GM18951 (cell line): ENCODE data around the gene JPT1.
"Not testable (repeated sequence)": the region's sequence is repeated elsewhere in the genome, so short reads cannot be mapped to it uniquely, and the experiment has no call there.

Experiments used
- POLR2A ChIP-seq: IDR thresholded peaks from 4 replicates; pipeline ENCODE4 v1.6.1; 2011; ENCODE audit warnings: mild to moderate bottlenecking; ENCODE audit not compliant: insufficient read length, insufficient read depth; ENCODE audit errors: extremely low read depth
- in situ Hi-C: fragments of 300-500 bp; cut with MboI; formaldehyde crosslinking; loops from one replicate; pipeline ENCODE4 v1.12.0; 2022; ENCODE audit warnings: low sequenced_read_pairs, mixed read lengths, inconsistent platforms; ENCODE audit not compliant: unreplicated experiment

JPT1 gene

DNA sequence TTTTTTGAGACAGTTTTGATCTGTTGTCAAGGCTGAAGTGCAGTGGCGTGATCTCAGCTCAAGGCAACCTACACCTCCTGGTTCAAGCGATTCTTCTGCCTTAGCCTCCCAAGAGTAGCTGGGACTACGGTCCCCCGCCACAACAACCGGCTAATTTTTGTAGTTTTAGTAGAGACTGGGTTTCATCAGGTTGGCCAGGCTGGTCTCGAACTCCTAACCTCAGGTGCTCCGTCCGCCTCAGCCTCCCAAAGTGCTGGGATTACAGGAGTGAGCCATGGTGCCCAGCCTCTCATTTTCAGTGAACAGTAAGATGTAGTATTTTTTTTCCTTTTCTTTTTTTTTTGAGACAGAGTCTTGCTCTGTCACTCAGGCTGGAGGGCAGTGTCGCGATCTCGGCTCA lies 20.7 kb upstream of the JPT1 start:
- TF ChIP-seq POLR2A, result no peak
- in situ Hi-C loops, result no loop called here

DNA sequence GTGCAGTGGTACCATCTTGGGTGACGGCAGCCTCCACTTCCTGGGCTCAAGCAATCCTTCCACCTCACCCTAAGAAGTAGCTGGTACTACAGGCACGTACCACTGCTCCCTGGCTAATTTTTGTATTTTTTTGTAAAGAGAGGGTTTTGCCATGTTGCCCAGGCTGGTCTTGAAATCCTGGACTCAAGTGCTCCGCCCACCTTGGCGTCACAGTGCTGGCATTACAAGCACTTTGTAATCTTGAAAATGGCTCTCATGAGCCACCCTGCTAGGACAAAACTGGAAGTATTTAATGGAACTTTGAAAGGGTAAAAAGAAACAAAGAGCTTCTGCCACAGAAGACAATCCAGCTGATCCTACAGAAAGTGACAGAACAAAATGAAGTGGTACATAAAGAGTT lies 19.2 kb upstream of the JPT1 start:
- in situ Hi-C loops, result no loop called here
- TF ChIP-seq POLR2A, result no peak

DNA sequence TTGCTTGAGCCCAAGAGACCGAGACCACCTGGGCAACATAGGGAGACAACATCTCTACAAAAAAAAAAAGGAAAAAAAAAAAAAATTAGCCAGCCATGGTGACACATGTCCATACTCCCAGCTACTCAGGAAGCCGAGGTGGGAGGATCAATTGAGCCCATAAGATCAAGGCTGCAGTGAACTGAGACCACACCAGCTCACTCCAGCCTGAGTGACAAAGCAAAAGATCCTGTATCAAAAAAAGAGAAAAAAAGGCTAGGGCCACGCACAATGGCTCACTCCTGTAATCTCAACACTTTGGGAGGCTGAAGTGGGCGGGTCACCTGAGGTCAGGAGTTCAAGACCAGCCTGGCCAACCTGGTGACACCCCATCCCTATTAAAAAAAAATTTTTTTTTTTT lies 14.7 kb upstream of the JPT1 start:
- TF ChIP-seq POLR2A, result no peak
- in situ Hi-C loops, result no loop called here

DNA sequence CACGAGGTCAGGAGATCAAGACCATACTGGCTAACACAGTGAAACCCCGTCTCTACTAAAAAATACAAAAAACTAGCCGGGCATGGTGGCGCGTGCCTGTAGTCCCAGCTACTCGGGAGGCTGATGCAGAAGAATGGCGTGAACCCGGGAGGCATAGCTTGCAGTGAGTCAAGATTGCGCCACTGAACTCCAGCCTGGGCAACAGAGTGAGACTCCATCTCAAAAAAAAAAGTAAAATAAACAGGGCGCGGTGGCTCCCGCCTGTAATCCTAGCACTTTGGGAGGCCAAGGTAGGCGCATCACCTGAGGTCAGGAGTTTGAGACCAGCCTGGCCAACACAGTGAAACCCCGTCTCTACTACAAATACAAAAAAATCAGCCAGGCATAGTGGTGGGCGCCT lies 10.3 kb upstream of the JPT1 start:
- in situ Hi-C loops, result not testable (repeated sequence)

DNA sequence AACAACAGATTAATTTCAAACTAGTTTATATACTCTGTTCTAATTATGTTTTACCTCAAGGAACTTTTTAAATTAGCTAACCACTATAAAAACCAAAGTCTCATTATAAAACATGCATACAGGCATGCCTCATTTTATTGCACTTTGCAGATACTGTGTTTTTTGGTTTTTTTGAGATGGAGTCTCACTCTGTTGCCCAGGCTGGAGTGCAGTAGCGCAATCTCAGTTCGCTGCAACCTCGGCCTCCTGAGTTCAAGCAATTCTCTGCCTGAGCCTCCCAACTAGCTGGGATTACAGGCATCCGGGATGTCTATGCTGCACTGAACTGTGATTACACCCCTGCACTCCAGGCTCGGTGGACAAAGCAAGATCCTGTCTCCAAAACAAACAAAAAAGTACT lies 8.8 kb upstream of the JPT1 start:
- no peak for TF ChIP-seq POLR2A
- in situ Hi-C loops, result no loop called here

DNA sequence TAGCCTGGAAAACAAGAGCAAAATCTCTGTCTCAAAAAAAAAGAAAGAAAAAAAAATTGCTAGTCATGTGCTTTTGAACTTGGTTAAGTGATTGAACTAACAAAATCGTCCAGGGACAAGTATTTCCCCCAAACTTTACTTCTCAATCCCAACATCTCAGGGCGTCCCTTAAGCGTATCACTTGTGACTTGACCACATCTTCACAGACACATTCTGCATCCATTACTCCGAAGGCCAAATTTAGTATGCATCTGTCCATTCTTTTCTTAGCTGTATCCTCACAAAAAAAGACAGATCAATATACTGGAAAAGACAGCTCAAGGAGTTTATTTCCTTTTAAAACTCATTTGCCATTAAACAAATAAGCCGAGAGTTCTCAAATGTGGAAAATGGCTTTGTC lies 5.9 kb upstream of the JPT1 start:
- TF ChIP-seq POLR2A, result no peak
- in situ Hi-C loops, result no loop called here

DNA sequence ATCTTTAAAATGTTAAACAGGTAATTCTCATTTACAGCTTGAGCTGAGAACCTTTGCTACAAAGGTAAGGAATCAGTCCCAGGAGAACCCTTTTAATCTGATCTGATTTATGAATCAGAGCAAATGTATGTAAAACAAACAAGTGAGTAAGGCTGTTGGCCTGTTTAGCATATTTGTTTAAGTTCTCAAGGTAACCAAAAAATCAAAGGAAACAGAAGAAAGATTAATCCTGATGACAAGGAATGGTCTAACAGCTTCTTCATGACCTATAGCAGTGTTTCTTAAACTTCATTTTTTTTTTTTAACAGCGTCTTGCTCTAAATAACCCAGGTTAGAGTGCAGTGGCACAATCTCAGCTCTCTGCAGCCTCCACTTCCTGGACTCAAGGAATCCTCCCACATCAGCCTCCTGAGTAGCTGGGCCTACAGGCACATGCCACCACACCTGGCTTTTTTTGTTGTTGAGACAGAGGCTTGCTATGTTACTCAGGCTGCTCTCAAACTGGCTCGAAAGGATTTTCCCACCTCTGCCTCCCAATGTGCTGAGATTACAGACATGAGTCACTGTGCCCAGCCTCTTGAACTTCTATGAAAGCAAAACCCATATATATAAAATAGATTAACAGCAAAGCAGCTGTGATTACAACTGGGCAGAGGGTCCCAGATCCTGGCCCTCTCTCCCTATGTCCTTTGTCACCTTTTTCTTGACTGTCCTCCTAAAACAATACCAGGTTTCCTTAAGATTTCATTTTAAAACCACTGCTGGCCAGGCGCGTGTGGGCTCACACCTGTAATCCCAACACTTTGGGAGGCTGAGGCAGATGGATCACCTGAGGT lies 5.1 kb upstream of the JPT1 start:
- in situ Hi-C loops, result no loop called here
- no peak for TF ChIP-seq POLR2A

DNA sequence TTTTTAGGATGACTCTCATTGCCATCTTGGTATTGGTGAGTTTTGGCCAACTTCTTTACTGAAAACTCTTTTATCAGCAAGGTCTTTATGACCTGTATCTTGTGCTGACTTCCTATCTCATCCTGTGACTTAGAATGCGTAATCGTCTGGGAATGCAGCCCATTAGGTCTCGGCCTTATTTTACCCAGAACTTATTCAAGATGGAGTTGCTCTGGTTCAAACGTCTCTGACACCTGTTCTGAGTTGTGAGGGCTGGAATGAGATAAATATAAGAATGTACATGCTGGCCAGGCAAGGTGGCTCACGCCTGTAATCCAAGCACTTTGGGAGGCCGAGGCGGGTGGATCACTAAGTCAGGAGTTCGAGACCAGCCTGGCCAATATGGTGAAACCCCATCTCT lies 4.2 kb upstream of the JPT1 start:
- in situ Hi-C loops, result not testable (repeated sequence)

DNA sequence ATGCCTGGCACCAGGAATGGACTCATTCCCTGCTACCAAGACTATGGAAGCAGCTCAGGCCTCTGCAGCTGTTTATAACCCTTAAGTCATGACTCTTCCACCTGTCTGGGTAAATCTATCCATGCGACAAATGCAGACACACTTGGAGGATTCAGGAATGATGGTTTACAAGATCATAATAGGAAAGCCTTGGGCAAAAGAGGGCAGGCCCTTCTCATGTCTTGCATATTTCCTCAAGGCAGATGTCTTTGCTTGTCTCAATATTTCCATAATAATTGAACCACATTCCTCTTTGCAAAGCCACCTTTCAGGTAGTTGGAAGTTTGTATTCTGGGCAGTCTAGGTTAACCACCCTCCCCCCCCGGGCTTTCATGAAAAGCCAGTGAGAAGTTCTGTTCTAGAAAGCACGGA lies 884 bp upstream of the JPT1 start:
- in situ Hi-C loops, result no loop called here
- no peak for TF ChIP-seq POLR2A

DNA sequence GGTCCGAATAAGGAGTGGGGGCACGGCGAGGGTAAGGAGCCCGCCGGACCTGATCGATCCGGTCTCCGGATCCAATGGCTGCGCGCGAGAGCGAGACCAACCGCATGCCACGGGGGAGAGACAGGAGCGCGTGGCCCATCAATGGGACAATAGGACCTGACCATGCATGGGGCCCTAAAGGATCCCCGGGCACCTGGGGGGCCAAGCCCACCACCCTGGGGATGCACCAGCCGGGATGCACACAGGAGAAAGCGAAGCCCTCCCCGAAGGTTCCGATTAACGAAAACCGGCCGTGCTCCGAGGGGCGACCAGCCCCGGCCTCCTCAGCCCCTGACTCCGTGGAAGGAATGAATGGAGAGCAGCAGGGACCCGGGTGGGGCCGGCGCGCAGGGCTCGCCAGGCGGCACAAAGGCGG lies 525 bp downstream of the JPT1 start:
- no peak for TF ChIP-seq POLR2A
- in situ Hi-C loops, result no loop called here

DNA sequence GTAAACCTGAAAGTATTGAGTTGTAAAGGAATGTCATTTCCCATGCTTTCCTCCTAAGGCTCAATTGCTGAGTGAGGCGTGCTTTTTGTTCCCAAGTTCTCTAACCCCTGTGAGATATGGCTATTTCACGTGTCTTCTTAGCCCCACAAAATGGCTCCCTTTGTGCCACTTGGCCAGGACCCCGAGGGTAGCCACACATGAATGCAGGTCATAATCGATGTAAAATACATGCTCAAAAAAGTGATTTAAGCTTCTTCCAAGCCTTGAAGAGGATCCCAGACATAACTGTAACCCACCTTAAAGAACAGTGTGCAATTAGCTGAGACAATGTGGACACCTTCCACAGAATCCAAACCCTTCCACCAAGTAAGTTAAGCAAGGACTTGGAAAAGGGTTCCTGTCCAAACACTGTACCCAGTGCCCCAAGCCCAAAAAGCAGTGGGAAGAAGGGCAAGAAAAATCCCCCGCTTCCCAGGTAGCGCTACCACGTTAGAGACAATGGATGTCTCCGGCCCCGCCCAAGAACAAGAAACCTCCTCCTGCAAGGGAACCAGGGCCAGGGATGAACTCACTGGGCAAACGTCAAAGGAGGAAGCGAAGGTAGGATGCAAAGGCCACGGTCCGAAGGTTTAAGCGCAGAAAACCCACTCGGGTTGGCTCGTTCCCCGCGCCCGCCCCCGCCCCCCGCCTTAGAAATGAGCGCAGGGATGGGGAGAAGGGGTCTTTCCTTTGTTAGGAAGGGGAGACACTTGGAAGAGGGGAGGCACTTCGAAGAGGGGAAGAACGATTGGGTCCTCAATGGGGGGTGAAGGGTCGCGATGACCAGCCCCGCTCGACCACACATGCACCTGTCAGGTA lies 1.2 kb downstream of the JPT1 start:
- peak; percentile 12 for TF ChIP-seq POLR2A
- in situ Hi-C loops, result no loop called here

DNA sequence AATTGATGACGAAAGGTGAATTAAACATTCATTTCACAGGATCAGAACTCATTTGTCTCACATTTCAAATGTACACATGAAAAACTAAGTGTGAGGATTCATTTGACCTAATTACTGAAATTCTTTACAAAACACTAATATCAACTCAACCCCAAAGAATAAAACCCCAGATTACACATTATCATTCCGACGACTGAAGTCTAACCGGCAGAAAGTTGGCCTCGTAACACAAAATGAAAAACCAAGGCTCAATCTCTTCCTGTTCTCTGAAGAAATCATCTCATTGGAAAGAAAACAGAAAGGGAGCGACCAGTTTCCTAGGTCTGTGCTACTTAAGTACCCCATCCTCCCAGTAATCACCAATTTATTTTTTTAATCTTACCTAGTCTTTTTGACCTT lies 1.8 kb downstream of the JPT1 start:
- TF ChIP-seq POLR2A, result no peak
- in situ Hi-C loops, result no loop called here

DNA sequence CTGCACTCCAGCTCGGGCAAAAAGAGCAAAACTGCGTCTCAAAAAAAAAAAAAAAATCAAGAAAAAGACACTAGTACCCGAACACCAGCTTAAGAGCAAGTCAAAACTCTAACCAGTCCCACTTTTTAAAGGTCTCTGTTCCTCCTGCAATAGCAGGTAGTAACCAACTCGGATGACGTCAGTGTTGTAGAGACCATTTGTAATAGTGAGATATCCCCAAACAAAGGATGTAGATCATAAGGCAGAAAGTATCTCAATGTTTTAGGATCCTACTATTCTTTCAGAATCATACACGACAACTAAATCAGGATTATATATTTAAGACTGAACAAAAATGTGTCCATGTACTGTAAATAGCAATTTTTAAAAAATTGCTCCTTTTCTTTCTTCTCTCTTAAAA lies 2.4 kb downstream of the JPT1 start:
- in situ Hi-C loops, result no loop called here

More for the DNA sequence above, 2.4 kb downstream of the JPT1 start:
- no peak for TF ChIP-seq POLR2A
